Measurements from ENCODE around the gene FRA10AC1.

FRA10AC1 gene

GRCh38 chr10:93746844-93747284 lies 44.5 kb upstream of the FRA10AC1 start:
- Histone ChIP-seq H2BK5ac (ENCODE audit: low read depth, low read length, poor library complexity, severe bottlenecking) (peak overlapping the region; percentile 11), H3K4me1 (ENCODE audit: control insufficient read depth, insufficient read depth, low read depth, low read length) (peaks cover 8% of the 10 kb centered on the region), H3K23ac (ENCODE audit: low read length in 2 of 2) (no peak overlapping the region), H3K27ac (ENCODE audit: low read length, poor library complexity, severe bottlenecking) (peak overlapping the region; percentile 92), H2BK15ac (ENCODE audit: low read depth, poor library complexity, severe bottlenecking) (no peak overlapping the region), H2AFZ (ENCODE audit: low read depth, low read length) (no peak overlapping the region), H3K36me3 (ENCODE audit: control insufficient read depth in 1 of 2, insufficient read depth in 2 of 2, low read depth in 1 of 2, low read length in 2 of 2) (no peaks in the 10 kb centered on the region), H3K27me3 (ENCODE audit: control insufficient read depth in 1 of 2, insufficient read depth in 1 of 2, low read length in 2 of 2) (no peaks in the 10 kb centered on the region), H3K4me2 (ENCODE audit: low read length, poor library complexity, severe bottlenecking) (no peak overlapping the region), H3K9ac (ENCODE audit: low read length) (peak overlapping the region; percentile 45), H3K18ac (ENCODE audit: low read depth in 1 of 2, low read length in 2 of 2) (peak overlapping the region in 1 of 2 experiments; percentile 67), H3K4ac (ENCODE audit: low read depth in 1 of 2, low read length in 2 of 2) (peak overlapping the region in 1 of 2 experiments; percentile 46), H2AK5ac (ENCODE audit: low read length, severe bottlenecking) (peak overlapping the region; percentile 90), H3K79me1 (replicated peaks; ENCODE audit: low read length, poor library complexity, severe bottlenecking) (no peaks in the 10 kb centered on the region), H3K14ac (ENCODE audit: low read length in 2 of 2) (no peak overlapping the region), H2BK120ac (ENCODE audit: low read depth, low read length) (peak overlapping the region; percentile 64), H4K8ac (ENCODE audit: low read length) (no peak overlapping the region), H3K4me3 (ENCODE audit: insufficient read depth in 1 of 2, low read depth in 1 of 2, low read length in 2 of 2) (no peak overlapping the region), H3K9me3 (ENCODE audit: control insufficient read depth, low read length) (no peaks in the 10 kb centered on the region), H2BK12ac (ENCODE audit: low read length in 2 of 2) (peak overlapping the region; percentile 7 to 79), H4K91ac (ENCODE audit: low read length) (peak overlapping the region; percentile 70)
- 16% methylated on average over 4 of the region's 4 CpGs for WGBS
- peak; percentile 99 for DNase-seq

GRCh38 chr10:93745408-93746065 lies 43.1 kb upstream of the FRA10AC1 start:
- H2BK12ac ChIP-seq (ENCODE audit: low read length in 2 of 2), result peak overlapping the region in 1 of 2 experiments; percentile 94
- H3K36me3 ChIP-seq (ENCODE audit: control insufficient read depth in 1 of 2, insufficient read depth in 2 of 2, low read depth in 1 of 2, low read length in 2 of 2), result no peaks in the 10 kb centered on the region
- peaks cover 8% of the 10 kb centered on the region for H3K4me1 ChIP-seq (ENCODE audit: control insufficient read depth, insufficient read depth, low read depth, low read length)
- WGBS, result 69% methylated on average over 3 of the region's 9 CpGs
- peak overlapping the region; percentile 51 to 60 for H3K4ac ChIP-seq (ENCODE audit: low read depth in 1 of 2, low read length in 2 of 2)
- no peak overlapping the region for H3K4me3 ChIP-seq (ENCODE audit: insufficient read depth in 1 of 2, low read depth in 1 of 2, low read length in 2 of 2)
- no peak overlapping the region for H3K14ac ChIP-seq (ENCODE audit: low read length in 2 of 2)
- no peak overlapping the region for H3K4me2 ChIP-seq (ENCODE audit: low read length, poor library complexity, severe bottlenecking)
- H3K9ac ChIP-seq (ENCODE audit: low read length), result no peak overlapping the region
- DNase-seq, result peak; percentile 82
- peak overlapping the region; percentile 84 for H4K8ac ChIP-seq (ENCODE audit: low read length)
- peak overlapping the region; percentile 75 for H2AFZ ChIP-seq (ENCODE audit: low read depth, low read length)
- no peak overlapping the region for H2BK15ac ChIP-seq (ENCODE audit: low read depth, poor library complexity, severe bottlenecking)
- peak overlapping the region; percentile 68 to 69 for H3K18ac ChIP-seq (ENCODE audit: low read depth in 1 of 2, low read length in 2 of 2)
- no peak overlapping the region for H2BK120ac ChIP-seq (ENCODE audit: low read depth, low read length)
- no peak overlapping the region for H2BK5ac ChIP-seq (ENCODE audit: low read depth, low read length, poor library complexity, severe bottlenecking)
- no peak overlapping the region for H3K23ac ChIP-seq (ENCODE audit: low read length in 2 of 2)
- no peak overlapping the region for H4K91ac ChIP-seq (ENCODE audit: low read length)
- peak overlapping the region; percentile 19 for H3K27ac ChIP-seq (ENCODE audit: low read length, poor library complexity, severe bottlenecking)
- no peaks in the 10 kb centered on the region for H3K9me3 ChIP-seq (ENCODE audit: control insufficient read depth, low read length)
- no peaks in the 10 kb centered on the region for H3K79me1 ChIP-seq (replicated peaks; ENCODE audit: low read length, poor library complexity, severe bottlenecking)
- no peaks in the 10 kb centered on the region for H3K27me3 ChIP-seq (ENCODE audit: control insufficient read depth in 1 of 2, insufficient read depth in 1 of 2, low read length in 2 of 2)
- H2AK5ac ChIP-seq (ENCODE audit: low read length, severe bottlenecking), result no peak overlapping the region

GRCh38 chr10:93742633-93743349 lies 40.4 kb upstream of the FRA10AC1 start:
- no peak overlapping the region for H2BK120ac ChIP-seq (ENCODE audit: low read depth, low read length)
- no peak overlapping the region for H3K9ac ChIP-seq (ENCODE audit: low read length)
- no peaks in the 10 kb centered on the region for H3K79me1 ChIP-seq (replicated peaks; ENCODE audit: low read length, poor library complexity, severe bottlenecking)
- H3K4me3 ChIP-seq (ENCODE audit: insufficient read depth in 1 of 2, low read depth in 1 of 2, low read length in 2 of 2), result no peak overlapping the region
- H3K4me1 ChIP-seq (ENCODE audit: control insufficient read depth, insufficient read depth, low read depth, low read length), result peaks cover 4% of the 10 kb centered on the region
- no peaks in the 10 kb centered on the region for H3K9me3 ChIP-seq (ENCODE audit: control insufficient read depth, low read length)
- H3K4ac ChIP-seq (ENCODE audit: low read depth in 1 of 2, low read length in 2 of 2), result no peak overlapping the region
- H3K18ac ChIP-seq (ENCODE audit: low read depth in 1 of 2, low read length in 2 of 2), result no peak overlapping the region
- H4K8ac ChIP-seq (ENCODE audit: low read length), result no peak overlapping the region
- H3K36me3 ChIP-seq (ENCODE audit: control insufficient read depth in 1 of 2, insufficient read depth in 2 of 2, low read depth in 1 of 2, low read length in 2 of 2), result no peaks in the 10 kb centered on the region
- H3K23ac ChIP-seq (ENCODE audit: low read length in 2 of 2), result no peak overlapping the region
- peaks cover 0 to 6% of the 10 kb centered on the region in 2 experiments for H3K27me3 ChIP-seq (ENCODE audit: control insufficient read depth in 1 of 2, insufficient read depth in 1 of 2, low read length in 2 of 2)
- no peak overlapping the region for H4K91ac ChIP-seq (ENCODE audit: low read length)
- no peak overlapping the region for H3K27ac ChIP-seq (ENCODE audit: low read length, poor library complexity, severe bottlenecking)
- no peak overlapping the region for H3K14ac ChIP-seq (ENCODE audit: low read length in 2 of 2)
- no peak overlapping the region for H2AFZ ChIP-seq (ENCODE audit: low read depth, low read length)
- 77% methylated on average over 4 of the region's 8 CpGs for WGBS
- no peak overlapping the region for H2BK5ac ChIP-seq (ENCODE audit: low read depth, low read length, poor library complexity, severe bottlenecking)
- H2AK5ac ChIP-seq (ENCODE audit: low read length, severe bottlenecking), result no peak overlapping the region
- no peak overlapping the region for H2BK12ac ChIP-seq (ENCODE audit: low read length in 2 of 2)
- H3K4me2 ChIP-seq (ENCODE audit: low read length, poor library complexity, severe bottlenecking), result no peak overlapping the region
- no peak for DNase-seq
- H2BK15ac ChIP-seq (ENCODE audit: low read depth, poor library complexity, severe bottlenecking), result no peak overlapping the region

GRCh38 chr10:93741367-93741766 lies 39.0 kb upstream of the FRA10AC1 start:
- Histone ChIP-seq H3K4me1 (ENCODE audit: control insufficient read depth, insufficient read depth, low read depth, low read length) (peaks cover 2% of the 10 kb centered on the region), H3K4me2 (ENCODE audit: low read length, poor library complexity, severe bottlenecking) (no peak overlapping the region), H2BK120ac (ENCODE audit: low read depth, low read length) (no peak overlapping the region), H3K36me3 (ENCODE audit: control insufficient read depth in 1 of 2, insufficient read depth in 2 of 2, low read depth in 1 of 2, low read length in 2 of 2) (no peaks in the 10 kb centered on the region), H2BK5ac (ENCODE audit: low read depth, low read length, poor library complexity, severe bottlenecking) (no peak overlapping the region), H2BK12ac (ENCODE audit: low read length in 2 of 2) (no peak overlapping the region), H3K4ac (ENCODE audit: low read depth in 1 of 2, low read length in 2 of 2) (no peak overlapping the region), H3K27ac (ENCODE audit: low read length, poor library complexity, severe bottlenecking) (no peak overlapping the region), H2BK15ac (ENCODE audit: low read depth, poor library complexity, severe bottlenecking) (no peak overlapping the region), H3K27me3 (ENCODE audit: control insufficient read depth in 1 of 2, insufficient read depth in 1 of 2, low read length in 2 of 2) (peaks cover 0 to 6% of the 10 kb centered on the region in 2 experiments), H3K18ac (ENCODE audit: low read depth in 1 of 2, low read length in 2 of 2) (no peak overlapping the region), H2AK5ac (ENCODE audit: low read length, severe bottlenecking) (no peak overlapping the region), H4K91ac (ENCODE audit: low read length) (no peak overlapping the region), H3K4me3 (ENCODE audit: insufficient read depth in 1 of 2, low read depth in 1 of 2, low read length in 2 of 2) (no peak overlapping the region), H2AFZ (ENCODE audit: low read depth, low read length) (no peak overlapping the region), H3K14ac (ENCODE audit: low read length in 2 of 2) (no peak overlapping the region), H3K9ac (ENCODE audit: low read length) (no peak overlapping the region), H3K23ac (ENCODE audit: low read length in 2 of 2) (no peak overlapping the region), H3K9me3 (ENCODE audit: control insufficient read depth, low read length) (no peaks in the 10 kb centered on the region), H3K79me1 (replicated peaks; ENCODE audit: low read length, poor library complexity, severe bottlenecking) (no peaks in the 10 kb centered on the region), H4K8ac (ENCODE audit: low read length) (no peak overlapping the region)
- no peak for DNase-seq
- 91% methylated on average over 3 of the region's 3 CpGs for WGBS
